GM21786 (cell line): ENCODE measurements around the gene GJC2.
"Not testable (repeated sequence)": the region's sequence is repeated elsewhere in the genome, so short reads cannot be mapped to it uniquely, and the experiment has no call there.

Experiments
- ATAC-seq: cut with Tn5 transposase; IDR thresholded peaks from one replicate; pipeline ENCODE4 v1.9.1; 2021; ENCODE audit not compliant: unreplicated experiment

The GJC2 gene

DNA sequence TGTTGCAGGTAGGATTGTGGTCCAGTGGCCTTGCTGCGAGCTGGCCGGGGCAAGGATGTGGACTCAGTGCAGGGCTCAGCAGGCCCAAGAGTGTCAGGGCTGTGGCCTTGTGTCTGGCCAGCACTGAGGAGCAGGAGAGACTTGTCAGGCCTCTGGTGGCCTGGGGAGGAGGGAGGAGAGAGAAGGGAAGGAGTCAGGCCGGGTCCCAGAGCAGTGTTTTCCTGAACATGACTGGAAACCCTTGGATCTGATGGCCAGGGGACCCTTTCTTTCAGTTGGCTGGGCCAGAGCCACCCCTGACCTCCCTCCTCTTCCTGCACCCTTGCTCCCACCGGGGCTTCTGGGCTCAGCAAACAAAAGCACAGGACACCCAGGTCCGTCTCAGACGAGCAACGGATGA is 20.9 kb downstream of the GJC2 start:
- ATAC-seq, result no peak

DNA sequence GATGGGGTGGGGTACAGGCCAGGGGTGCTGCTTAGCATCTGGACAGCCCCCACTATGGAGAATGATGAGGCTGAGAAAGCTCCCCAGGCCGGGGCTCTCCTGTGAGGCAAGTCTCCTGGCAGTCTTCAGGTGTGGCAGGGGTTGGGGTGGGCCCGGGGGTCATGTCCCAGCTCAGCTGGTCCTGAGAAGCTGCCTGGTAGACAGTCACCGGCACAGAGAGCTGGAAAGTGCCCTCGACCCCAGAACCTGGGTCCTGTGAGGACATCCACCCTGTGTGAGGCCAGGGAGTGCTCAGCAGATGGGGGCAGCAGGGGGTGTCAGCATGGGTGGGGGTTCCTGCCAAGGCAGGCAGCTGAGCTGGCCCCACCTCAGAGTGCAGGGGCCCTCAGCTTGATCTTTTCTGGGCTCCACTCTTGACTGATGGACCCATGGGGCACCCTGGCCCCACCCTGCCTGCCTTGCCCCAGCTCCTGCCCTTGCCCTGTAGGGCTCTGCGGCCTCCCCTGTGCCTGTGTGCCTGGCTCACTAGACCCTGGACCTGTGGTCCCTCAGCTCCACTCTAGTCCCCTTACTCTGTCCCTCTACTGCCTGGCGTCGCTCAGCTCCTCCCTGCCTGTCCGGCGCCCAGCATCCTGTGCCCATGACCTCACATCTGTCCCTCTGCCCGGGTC is 21.6 kb downstream of the GJC2 start:
- no peak for ATAC-seq

DNA sequence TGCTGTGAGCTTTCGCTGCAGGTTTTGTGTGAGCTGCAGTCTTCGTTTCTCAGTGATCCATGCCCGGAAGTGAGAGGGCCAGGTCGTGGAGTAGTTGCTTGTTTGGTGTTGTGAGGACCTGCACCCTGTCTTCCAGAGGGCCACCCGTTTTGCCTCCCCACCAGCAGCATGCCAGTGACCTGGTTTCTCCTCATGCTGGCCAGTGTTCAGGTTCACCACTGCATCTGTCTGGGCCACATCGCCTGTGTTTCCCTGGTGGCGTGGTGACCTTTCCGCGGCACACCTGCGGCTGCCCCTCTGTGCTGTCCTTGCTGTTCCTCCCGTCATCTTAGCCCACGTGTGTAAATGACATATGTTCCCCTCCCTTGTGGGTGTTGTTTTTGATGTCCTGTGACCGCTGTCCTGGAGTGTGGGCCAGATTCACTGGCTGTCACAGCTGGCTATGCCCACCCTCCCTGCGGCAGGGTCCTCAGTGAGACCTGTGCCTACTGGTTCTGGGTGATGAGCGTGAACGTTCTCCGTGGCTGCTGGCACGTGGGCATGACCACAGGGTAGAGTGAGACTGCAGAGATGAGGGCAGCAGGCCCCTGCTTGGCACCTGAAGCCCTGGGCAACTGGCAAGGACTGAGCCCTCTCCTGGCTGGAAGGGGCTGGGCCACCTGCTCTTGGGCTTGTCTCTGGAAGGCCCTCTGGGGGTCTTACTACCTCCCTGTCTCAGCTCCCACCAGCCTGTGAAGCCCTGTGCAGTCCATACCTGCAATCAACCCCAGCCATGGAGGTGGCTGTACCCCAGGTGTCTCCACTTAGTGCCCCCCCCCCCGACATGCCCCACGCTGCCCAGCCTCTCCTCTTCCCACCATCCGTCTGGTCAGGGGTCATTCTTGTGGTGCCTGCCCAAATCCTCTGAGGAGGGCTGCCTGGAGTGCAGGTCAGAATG is 23.1 kb downstream of the GJC2 start:
- ATAC-seq, result no peak

DNA sequence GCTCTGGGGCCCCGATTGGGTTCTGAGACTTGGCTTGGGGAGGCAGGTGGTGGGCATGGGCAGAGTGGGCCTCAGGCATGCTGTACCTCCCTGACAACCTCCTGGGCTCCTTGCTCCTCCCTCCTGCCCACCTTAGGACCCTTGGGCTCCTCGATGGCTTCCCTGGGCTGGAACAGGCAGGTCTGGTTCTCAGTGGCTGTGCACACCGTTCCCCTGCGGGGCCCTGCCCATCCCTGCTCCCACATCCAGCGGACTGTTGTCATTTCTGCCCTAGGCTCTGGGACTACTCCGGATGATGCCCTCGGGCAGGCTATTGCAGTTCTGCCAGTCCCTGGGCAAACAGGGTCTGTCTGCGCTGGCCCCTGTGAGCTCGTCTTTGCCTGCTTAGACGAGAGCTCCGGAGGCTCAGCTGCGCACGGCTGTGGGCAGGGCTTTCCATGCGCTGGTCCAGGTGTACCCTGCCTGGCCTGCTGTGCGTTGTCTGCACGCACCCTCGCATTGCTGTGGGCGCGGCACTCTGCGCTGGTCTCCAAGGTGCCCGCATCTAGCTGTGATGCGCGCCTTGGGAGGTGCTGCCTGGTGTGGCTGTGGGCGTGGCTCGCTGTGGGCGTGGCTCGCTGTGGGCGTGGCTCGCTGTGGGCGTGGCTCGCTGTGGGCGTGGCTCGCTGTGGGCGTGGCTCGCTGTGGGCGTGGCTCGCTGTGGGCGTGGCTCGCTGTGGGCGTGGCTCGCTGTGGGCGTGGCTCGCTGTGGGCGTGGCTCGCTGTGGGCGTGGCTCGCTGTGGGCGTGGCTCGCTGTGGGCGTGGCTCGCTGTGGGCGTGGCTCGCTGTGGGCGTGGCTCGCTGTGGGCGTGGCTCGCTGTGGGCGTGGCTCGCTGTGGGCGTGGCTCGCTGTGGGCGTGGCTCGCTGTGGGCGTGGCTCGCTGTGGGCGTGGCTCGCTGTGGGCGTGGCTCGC is 24.1 kb downstream of the GJC2 start:
- not testable (repeated sequence) for ATAC-seq

DNA sequence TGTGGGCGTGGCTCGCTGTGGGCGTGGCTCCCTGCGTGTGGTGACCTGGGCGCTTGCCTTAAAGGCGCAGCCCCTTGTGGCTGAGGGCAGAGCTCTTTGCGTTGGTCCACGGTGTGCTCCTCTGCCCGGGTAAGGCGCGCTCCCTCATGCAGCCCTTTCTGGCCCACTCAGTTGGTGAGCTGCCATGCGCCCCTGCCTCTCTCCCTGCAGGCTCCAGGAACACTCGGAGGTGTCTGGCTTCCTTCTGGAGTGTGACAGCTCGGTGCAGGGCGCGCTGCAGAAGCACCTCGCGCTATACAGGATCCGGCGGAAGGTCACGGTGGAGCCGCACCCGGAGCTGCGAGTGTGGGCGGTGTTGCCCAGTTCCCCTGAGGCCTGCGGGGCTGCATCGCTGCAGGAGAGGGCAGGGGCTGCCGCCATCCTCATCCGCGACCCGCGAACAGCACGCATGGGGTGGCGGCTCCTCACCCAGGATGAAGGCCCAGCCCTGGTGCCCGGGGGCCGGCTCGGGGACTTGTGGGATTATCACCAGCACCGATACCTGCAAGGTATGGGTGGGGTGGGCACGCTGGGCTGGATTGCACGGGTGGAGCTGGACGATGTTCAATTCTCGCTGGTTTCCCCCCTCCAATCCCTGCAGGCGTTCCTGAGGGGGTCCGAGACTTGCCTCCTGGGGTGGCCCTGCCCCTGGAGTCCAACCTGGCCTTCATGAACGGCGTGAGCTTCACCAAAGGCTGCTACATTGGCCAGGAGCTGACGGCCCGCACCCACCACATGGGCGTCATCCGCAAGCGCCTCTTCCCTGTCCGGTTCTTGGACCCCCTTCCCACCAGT is 25.0 kb downstream of the GJC2 start:
- ATAC-seq, result no peak

DNA sequence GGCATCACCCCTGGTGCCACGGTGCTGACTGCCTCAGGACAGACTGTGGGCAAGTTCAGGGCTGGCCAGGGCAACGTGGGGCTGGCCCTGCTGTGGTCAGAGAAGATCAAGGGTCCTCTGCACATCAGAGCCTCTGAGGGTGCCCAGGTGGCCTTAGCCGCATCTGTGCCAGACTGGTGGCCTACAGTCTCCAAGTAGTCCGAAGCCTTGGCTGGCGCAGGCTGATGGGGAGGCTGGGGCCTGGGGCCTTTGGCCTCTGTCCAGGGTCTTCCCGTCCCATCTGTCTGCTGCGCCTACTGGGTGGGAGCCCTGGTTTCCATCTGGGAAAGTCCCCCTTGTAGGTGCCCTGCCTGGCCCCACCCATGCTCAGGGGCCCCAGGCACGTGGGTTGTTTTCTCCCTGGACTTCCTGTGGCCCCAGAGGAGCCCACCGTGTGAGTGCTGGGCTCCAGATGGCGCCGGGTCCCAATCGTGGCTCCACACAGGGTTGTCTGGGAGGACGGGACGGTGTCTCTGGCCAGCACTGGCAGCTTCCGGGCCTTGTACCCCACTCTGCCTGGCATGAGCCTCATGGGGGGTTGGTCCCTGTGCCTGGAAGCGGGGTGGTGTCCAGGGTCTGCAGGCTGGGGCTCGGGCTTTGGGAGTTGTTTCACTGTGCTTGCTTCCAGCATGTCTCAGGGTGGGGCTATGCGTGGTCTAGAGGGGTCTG is 25.7 kb downstream of the GJC2 start:
- ATAC-seq, result no peak

DNA sequence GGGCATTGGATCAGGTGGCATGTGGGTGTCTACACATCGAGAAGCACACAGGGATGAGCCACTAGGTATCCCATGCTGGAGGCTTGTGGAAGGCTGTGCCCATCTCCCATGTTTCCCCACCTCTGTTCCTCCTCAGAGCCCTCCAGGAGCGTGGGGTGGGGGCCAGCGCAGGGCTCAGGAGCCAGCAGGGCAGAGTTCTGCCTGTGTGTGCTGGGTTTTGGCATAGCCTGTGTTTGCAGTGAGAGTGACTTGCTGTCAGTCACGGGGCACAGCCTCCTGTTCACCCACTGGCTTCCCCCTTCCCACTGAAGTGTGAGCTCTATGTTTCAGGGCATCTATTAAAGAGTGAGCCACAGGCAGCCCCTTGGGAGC is 26.3 kb downstream of the GJC2 start:
- no peak for ATAC-seq

DNA sequence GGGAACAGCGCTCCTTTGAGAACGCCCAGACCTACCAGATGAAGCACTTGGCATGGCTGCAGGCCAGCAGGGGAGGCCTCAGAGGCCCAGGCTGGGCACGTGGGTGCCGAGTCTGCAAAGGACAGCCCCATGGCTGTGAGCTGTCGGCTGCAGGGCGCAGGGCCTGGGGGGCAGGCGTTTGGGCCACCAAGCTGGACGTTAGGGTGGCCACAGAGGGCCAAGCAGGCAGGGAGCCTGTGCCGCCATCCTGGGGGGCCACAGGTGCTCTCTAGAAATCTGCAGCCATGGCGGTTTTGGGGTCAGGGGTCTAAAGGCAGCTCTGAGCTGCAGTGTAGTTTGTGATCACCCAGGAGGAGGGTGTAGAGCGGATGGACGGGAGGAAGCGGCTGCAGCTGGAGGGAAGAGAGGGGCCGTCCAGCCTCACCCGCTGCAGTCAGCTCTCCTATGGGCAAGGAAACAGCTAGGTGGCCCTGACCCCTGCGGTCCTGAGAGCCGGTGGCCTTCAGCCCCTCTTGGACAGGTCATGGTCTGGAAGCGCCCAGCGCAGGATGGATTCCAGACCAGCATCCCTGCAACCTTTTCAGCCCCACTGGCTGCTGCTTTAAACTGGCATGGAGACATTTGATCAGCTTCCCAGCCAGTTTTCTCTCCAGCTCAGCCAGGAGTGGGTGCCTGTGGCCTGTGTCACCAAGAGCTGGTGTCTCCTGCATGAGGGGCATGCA is 26.9 kb downstream of the GJC2 start:
- ATAC-seq, result no peak

DNA sequence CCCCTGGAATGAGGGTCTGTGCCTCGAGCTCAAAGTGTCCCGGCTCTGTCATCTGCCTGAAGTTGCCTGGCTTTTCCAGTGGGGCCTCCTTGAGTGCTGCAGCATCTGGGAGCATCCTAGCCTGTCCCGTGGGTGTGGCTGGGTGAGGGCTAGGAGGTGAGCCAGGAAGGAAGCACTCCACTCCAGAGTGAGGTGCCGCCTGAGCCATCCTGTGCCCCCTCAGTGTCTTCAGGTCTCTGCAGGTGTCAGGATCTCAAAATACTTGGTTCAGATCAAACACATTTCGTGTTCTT is 27.4 kb downstream of the GJC2 start:
- no peak for ATAC-seq

DNA sequence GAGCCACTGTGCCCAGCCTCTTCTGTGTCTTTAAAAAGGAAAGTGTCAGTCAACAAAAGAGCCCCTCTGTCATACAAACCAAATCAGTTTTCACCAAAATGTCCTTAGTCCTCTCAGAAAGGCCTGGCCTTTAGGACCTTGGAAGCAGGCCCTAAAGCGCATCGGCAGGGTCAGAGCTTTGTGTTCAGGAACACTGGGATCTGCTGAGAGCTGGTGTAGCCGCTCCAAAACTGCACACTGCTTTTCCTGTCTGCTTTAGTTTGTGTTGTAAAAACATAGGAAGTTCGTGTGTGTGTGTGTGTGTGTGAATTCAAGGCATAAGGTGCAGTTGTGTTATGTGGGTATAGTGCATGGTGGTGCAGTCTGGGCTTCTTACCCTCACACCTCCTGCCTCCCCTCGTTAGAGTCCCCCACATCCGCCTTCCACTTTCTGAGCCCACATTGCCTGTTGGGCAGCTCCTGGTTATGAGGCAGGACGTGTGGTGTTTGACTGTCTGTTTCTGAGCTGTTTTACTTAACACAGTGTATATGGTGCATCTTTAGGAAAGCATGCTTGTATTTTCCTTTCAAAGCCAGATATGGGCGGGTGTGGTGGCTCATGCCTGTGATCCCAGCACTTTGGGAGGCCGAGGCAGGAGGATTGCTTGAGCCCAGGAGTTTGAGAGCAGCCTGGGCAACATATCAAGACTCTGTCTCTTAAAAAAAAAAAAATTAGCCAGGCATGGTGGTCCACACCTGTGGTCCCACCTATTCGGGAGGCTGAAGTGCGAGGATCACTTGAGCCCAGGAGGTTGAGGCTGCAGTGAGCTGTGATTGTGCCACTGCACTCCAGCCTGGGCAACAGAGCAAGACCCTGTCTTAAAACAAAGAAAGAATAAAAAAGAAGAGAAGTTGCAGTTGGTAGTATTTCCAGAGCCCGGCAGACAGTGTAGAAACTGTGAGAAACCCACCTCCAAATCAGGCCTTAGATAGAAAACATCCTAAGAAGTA is 28.3 kb downstream of the GJC2 start:
- ATAC-seq, result no peak

DNA sequence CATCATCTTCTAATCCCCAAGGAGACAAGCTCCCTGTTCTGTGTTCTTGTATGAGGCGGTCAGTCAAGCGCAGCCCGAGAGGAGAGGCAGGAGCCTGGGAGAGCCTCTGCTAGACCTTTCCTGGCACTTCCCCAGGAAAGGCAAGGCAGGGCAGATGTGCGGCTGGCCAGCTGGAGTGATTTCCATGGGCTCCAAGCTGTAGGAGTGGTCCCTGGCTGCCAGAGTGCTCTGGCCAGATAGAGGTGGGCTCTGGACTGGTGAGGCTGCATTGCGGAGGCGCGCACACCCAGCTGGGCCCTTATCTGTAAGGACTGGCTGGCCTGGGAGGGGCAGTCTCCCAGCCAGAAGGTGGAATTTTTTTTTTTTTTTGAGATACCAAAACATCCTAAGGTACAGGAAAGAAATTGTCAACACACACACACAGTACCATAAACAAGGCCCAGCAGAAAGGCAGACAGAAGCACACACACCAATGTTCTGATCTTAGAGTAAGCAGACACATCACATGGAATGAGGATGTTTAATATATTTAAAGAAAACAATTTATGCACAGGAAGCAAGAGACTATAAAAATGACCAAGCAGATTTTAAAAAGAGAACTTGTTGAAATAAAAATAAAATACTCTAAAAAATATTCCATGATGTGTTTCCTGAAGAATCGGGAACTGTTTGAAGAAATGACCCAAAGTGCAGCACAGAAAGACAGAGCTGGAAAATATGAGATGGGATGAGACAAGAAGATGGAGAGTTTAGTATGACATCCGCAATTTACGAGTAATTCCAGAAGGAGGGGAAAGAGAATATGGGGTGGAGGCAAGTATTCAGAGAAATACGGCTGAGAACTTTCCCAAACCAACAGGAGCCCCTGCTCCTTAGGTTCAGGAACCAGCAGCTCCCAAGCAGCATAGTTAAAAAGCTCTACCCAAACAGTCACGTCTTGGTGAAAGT is 29.3 kb downstream of the GJC2 start:
- ATAC-seq, result no peak

DNA sequence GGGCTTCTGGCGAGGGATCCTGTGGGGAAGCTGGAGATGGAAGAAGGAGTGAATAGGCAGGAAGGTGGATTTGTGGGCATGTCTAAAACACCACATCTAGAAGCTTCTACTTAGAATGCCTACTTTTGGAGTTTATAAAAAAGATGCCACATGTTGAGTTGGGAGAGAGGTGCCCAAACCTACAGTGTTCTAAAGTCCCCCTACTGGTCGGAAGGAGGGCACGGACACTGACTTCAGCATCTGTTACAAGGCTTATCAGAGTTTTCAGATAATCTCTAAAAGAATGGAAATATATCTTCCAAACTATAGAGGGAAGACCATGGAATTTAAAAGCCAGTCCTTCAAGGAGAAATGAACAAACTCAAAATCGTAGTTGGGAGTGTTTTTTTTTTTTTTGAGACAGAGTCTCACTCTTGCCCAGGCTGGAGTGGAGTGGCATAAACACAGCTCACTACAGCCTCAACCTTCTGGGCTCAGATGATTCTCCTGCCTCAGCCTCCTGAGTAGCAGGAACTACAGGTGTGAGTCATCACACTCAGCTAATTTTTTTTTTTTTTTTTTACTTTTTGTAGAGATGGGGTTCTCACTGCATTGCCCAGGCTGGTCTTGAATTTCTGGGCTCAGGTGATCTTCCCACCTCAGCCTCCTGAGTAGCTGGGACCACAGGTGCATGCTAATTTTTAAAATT is 30.7 kb downstream of the GJC2 start:
- ATAC-seq, result no peak

DNA sequence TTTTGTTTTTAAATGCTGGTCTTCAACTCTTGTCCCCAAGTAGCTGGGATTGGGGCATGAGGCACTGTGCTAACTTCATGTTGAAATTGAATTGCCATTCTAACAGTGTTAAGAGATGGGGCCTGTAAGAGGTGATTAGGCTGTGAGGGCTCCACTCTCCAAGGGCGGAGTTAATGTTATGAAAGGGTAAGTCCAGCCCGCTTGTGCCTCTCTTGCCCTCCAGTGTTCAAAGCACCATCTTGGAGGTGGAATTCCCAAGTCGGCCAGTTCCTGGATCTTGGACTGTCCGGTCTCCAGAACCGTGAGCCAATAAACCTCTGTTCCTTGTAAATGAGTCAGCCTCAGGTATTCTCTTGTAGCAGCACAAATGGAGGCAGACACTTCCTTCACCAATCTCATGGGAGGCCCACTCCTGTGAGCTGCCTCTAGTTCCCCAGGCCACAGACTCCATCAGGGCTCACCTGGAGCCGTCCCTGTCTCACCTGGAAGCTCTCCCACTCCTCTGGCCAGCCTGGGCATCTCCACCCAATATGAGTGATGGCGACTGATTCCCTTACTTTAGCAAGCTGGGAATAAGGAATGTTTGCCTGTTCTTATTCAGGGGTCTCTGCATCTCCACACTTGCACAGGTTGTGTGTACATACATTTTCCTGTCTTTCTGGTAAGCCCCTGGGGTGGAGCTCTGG is 31.4 kb downstream of the GJC2 start:
- no peak for ATAC-seq

DNA sequence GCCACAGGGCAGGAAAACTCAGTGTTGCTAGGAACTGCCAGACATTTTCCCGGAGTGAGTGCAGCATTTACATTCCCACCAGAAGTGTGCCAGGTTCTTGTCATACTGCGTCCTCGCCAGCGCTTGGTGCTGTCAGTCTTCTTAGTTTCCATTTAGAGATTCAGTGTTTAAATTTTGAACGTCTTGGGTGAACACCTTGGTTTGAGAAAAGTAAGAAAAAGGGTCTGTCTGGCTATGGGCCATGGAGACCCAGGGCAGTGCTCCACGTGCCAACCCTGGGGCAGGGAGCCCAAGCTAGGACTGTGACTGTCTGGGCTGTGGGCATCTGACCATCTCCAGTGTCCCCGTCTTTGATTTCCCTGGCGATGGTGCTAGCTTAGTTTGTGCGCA is 31.9 kb downstream of the GJC2 start:
- no peak for ATAC-seq

DNA sequence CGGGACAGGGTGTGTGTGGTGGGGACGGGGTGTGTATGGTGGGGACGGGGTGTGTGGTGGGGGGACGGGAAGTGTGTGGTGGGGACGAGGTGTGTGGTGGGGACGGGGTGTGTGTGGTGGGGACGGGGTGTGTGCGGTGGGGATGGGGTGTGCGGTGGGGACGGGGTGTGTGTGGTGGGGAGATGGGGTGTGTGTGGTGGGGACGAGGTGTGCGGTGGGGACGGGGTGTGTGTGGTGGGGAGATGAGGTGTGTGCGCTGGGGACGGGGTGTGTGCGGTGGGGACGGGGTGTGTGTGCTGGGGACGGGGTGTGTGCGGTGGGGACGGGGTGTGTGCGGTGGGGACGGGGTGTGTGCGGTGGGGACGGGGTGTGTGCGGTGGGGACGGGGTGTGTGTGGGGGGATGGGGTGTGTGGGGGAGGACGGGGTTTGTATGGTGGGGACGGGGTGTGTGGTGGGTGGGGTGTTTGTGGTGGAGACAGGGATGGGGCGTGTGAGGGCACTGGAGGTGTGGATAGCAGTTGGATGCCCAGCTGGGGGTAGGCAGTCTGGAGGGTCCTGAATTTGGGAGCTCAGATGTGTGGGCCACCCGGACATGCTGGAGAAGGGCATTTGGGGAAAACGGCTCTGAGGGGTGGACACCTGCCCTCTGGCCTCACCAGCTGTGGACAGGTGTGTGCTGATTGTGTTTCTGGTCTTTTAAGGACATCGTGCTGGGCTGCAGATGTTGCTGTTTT is 32.7 kb downstream of the GJC2 start:
- ATAC-seq, result no peak
